ENCODE data around the gene IFI27. TPM values are rescaled to one million over a fixed set of nuclear protein-coding genes. Genes with fewer than 3 reads are reported as not detected.

The IFI27 gene
- total and polyA plus RNA-seq, 10 of the 15 experiments (the other 5 are each of a cell fraction or from before 2014, with no cell fraction given) = 1.1 to 45.5 (median 3.3) TPM

GRCh38 chr14:94129111-94129757 lies 18.7 kb downstream of the IFI27 start, which contains the start of gene IFI27L2 (continued):
- TF ChIP-seq MEF2B (IDR thresholded peaks at IDR 0.05; ENCODE audit: partially characterized antibody, poor library complexity, severe bottlenecking) (no peak), SMAD5 (IDR thresholded peaks at IDR 0.05; ENCODE audit: low read depth) (no peak), ZNF217 (IDR thresholded peaks at IDR 0.05) (no peak), ZNF622 (IDR thresholded peaks at IDR 0.05) (no peak), POU2F2 (IDR thresholded peaks at IDR 0.05; ENCODE audit: borderline replicate concordance, low read depth, low read length) (no peak), POLR2A (IDR thresholded peaks at IDR 0.05; ENCODE audit: low read depth, low read length) (peak; percentile 82), ZNF274 (IDR thresholded peaks at IDR 0.05; ENCODE audit: insufficient read depth, insufficient read length) (no peak), MYC (IDR thresholded peaks at IDR 0.05; ENCODE audit: insufficient read depth, insufficient read length, insufficient replicate concordance, low read length, severe bottlenecking) (no peak), CHD2 (IDR thresholded peaks at IDR 0.05; ENCODE audit: borderline replicate concordance, low read depth, low read length) (no peak), ATF3 (IDR thresholded peaks at IDR 0.05; ENCODE audit: borderline replicate concordance, extremely low read depth, low read depth, low read length) (no peak), SUPT20H (IDR thresholded peaks at IDR 0.05; ENCODE audit: borderline replicate concordance, control insufficient read depth, low read depth, low read length) (no peak), EGR1 (IDR thresholded peaks at IDR 0.05; ENCODE audit: borderline replicate concordance in 1 of 2, low read depth in 2 of 2, low read length in 2 of 2) (0 out of 3 replicates have a peak, but pooled peaks of 1 of the 2 experiments have one; percentile 7), IKZF1 (conservative IDR thresholded peaks at IDR 0.05) (peak; percentile 39; the same call in 1 of the 2 replicates), CTCF (IDR thresholded peaks at IDR 0.05 in 2 of 3, conservative IDR thresholded peaks at IDR 0.05 in 1 of 3; ENCODE audit: control insufficient read depth in 2 of 3, extremely low read depth in 1 of 3, insufficient read depth in 1 of 3, low read depth in 3 of 3, low read length in 3 of 3) (peak; percentile 4 to 46 (median 11); a peak in 1 of 6 replicates), SRF (IDR thresholded peaks at IDR 0.05; ENCODE audit: low read depth in 2 of 2, low read length in 2 of 2) (peak; percentile 50 to 68; a peak in 2 of 4 replicates), LARP7 (IDR thresholded peaks at IDR 0.05) (no peak), POLR2AphosphoS5 (IDR thresholded peaks at IDR 0.05; ENCODE audit: low read length) (peak; percentile 49; the same call in 1 of the 2 replicates)
- TF ChIP-seq, protein P1, sequence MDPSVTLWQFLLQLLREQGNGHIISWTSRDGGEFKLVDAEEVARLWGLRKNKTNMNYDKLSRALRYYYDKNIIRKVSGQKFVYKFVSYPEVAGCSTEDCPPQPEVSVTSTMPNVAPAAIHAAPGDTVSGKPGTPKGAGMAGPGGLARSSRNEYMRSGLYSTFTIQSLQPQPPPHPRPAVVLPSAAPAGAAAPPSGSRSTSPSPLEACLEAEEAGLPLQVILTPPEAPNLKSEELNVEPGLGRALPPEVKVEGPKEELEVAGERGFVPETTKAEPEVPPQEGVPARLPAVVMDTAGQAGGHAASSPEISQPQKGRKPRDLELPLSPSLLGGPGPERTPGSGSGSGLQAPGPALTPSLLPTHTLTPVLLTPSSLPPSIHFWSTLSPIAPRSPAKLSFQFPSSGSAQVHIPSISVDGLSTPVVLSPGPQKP (IDR thresholded peaks at IDR 0.05; ENCODE audit: low read depth, low read length) = no peak
